ENCODE results near the gene IRX4.

DNA sequence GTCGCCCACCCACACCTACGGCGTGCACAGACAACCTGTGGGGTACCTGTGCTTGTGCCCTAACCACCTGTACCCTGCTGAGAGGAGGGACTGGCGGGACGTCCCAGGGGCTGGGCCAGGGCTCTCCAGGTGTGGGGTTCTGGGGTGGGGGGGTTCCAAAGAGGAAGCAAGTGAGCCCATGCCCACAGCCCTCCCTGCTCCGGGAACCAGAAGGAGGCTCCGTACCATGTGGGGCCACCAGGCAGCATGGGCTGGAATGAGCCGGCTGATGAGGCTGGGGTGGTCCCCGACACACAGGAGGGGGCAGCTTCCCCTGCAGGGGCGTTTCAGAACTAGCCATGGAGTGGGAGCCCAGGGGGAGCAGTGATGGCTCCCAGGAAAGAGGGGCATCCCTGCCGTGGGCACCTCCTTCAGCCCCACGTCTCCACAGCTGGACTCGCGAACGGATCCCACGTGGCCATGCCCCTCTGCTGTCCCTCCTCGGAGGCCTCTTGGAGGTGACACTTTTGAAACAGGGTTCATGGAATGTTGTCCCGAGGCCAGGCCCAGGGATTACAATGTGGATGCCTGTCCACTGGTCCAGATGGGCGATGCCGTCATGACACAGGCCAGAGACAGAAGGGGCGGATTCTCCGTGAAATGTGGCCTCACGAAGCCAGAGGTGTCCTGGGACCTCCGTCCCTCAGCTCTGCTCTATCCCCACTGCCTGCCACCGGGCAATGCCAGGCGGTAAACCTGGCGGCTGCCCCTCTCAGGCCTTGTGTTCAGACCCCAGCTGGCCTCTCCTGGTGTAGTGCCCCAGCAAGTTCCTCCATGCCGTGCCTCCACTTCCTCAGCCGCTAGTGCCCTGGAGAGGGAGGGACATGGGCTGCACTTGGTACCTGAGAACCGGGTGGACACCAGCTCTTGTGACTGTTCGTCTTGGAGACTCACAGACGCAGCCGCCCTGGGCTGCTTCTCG, 33.6 kb upstream of the IRX4 start:
- TF ChIP-seq POLR2A (IDR thresholded peaks at IDR 0.05) (no peak), CTCF (IDR thresholded peaks at IDR 0.05 in 4 of 5, conservative IDR thresholded peaks at IDR 0.05 in 1 of 5) (no peak)

Measured in gastrocnemius medialis (tissue), 4 donors.